Mucosa of gallbladder (tissue), 1 donor: Measurements from ENCODE around the gene DDX31. TPM values are rescaled to one million over a fixed set of nuclear protein-coding genes. Genes with fewer than 3 reads are reported as not detected.

ENCODE experiments used
- DNase-seq: peaks from one replicate; pipeline ENCODE4 v3.0.0-alpha.2; 2020; ENCODE audit warnings: low spot score
- total RNA-seq: library from RNA; stranded (reverse); gene quantifications from one replicate; pipeline ENCODE4 v1.2.1, GENCODE V29; 2021
- donor health status: DM: no; HTN: no; CAD: no.

The DDX31 gene
- total RNA-seq, 1 donor from 2014 or later, result 11.3 TPM

DNA sequence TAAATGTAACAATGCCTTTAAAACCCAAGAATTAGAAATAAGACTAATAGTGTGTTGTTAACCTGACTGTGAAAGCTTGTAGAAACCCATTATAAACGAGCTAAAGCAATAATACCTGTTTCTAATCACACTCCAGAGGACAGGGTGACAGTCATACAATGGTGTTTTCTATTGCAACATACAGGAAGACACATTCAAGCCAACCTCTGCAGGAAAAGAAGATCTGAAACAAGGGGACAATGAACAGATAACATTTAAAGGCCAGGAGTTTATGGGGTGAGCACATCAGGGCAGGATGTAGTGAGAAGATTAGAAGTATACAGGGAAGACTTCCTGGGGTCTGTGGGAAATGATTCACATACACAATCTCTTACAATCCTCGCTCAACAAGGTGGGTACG, 73.6 kb downstream of the DDX31 start:
- no peak for DNase-seq

DNA sequence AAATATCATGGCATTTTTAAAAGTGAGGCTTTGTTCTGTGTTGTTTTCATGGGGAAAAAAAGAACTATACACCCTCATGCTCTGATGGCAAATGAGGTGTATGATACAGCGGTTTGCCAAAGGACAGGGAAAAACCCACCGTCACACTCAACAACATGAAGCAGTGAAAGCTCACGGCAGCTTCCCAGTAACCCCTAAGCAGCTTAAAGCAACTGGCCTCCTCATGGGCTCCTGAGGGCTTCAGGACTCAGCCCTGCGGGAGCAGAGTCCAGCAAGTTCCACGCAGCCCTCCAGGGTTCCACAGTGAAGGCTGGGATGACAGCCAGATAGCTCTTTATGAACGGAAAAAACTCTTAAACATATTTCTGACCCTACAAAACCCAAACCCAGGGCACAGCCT, 74.5 kb downstream of the DDX31 start:
- DNase-seq, result no peak

DNA sequence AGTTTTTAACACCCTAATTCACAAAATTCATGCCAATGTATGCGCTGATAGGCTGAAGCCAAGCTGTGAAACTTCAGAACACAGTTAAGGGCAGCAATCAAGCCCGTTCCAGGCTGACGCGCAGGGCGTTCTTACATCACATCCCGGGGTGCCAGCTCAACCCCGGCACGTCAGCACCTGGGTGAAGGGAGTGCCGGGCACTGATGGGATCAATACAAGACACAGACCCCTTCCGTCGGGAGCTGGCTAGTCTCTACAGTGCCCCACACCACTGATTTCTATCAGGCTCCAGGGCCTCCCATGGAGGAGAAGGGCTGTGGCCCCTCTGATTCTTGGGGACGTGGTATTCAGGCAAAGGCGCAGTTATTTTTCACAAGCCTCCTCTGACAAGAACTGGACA, 75.4 kb downstream of the DDX31 start:
- no peak for DNase-seq

DNA sequence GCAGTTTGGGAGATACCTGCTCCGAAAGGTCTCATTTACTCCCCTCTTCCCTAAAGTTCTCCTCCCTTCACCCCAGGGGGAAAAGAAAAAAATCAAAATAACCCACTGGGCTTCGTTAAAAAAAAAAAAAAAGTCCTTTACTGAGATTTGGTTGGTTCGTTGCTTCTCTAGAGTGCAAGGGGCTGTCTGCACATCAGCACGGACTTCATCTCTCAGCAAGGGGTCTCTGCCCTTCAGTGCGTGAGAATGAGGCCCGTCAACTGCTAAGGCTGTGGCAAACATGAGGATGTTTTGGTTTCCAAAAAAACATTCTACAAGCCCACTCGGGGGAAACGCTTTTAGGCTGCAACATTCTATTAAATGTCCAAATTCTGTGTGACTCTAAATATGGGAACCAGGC, 77.3 kb downstream of the DDX31 start:
- DNase-seq, result no peak

DNA sequence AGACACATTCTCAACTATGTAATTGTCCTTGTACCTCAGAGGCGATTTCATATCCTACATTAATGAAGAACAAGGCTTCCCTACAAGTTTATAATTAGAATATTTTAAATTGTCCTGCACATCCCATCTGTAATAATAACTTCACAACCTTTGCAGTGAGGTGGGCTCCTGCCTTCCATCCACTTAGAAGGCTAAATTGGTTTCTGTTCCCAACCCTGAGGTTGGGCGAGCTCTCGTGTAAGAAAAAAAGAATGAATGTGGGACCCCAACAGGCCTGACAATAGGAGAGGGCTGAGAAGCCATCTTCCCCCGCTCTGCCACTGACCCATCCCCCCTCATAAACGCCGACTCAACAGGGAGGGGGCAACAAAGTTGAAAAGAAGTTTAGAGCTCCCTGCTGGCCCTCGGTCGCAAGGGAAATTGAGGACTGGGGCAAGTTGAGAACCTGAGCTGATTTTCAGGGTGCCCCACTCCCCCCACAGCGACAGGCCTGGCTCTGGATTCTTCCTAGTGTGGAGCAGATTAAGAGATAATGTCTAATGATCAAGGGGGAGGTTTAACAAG, 78.0 kb downstream of the DDX31 start:
- no peak for DNase-seq

DNA sequence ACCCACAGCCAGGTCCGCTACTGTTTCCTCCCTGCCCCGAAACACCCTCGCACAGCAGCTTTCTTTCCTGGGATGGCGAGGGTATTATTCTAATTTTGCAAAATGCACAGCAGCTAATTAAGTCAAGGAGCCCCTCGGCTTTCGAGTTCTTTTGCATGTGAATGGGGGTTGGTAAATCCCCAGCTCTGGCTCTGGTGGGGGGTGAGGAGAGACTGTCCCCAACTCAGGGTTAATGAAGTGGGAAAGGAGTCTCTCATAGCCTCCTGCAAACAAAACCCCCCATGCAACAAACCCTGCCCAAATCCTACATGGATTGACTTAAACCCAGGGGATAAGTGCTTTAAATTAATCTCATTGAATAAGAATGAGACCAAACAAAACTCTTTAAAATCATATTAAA, 78.5 kb downstream of the DDX31 start:
- no peak for DNase-seq

DNA sequence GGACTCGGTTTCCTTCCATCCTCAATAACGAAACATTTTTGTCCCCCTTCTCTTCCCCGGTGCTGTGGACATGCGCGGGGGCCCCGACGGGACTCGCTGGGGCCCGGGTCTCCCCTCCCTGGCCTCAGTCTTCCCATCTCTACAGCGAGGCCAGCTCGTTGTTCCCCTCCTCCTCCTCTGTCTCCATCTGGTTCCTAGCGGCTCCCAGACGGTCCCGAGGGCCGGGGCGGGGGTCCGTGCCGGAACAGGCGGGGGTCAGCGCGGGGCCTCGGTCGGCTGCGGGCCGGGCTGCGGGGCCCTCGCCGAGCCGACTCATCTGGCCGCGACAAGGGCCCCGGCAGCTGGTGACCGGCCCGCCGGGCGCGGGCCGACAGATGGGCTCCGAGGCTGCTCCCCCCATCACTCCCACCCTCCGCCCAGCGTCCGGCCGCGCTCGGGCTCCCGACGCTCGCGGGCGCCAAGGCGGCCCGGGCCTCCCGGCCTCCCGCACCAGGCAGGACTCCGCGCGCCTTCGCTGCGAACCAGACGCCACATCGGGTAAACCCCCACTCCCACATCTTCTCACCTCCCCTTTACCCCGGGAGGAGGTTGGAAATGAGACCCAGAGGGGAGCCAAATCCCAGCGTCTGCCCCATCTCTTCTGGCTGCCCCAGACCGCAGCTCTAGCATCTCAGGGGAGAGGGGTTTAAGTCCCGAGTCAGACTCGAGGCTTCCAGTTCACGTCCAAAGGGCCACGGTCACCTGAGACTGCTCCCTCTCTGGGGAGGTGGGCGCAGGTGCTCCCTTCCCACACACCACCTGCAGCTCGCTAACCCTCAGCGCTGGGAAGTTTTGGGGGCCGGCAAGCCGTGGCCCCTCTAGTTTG, 79.2 kb downstream of the DDX31 start:
- no peak for DNase-seq

DNA sequence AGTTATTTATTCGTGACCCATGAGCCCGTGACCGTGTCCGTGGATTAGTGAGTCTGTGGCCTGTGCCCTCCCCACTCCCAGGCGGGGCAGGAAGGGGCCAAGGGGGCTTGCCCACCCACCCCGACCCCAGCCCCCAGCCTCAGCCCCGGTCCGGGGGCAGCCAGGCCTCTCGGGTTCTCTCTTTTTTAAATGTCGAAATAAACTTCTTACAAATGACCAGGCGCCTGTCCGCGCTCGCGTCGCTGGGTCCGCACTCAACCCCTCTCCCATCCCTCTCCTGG, 79.8 kb downstream of the DDX31 start:
- no peak for DNase-seq

DNA sequence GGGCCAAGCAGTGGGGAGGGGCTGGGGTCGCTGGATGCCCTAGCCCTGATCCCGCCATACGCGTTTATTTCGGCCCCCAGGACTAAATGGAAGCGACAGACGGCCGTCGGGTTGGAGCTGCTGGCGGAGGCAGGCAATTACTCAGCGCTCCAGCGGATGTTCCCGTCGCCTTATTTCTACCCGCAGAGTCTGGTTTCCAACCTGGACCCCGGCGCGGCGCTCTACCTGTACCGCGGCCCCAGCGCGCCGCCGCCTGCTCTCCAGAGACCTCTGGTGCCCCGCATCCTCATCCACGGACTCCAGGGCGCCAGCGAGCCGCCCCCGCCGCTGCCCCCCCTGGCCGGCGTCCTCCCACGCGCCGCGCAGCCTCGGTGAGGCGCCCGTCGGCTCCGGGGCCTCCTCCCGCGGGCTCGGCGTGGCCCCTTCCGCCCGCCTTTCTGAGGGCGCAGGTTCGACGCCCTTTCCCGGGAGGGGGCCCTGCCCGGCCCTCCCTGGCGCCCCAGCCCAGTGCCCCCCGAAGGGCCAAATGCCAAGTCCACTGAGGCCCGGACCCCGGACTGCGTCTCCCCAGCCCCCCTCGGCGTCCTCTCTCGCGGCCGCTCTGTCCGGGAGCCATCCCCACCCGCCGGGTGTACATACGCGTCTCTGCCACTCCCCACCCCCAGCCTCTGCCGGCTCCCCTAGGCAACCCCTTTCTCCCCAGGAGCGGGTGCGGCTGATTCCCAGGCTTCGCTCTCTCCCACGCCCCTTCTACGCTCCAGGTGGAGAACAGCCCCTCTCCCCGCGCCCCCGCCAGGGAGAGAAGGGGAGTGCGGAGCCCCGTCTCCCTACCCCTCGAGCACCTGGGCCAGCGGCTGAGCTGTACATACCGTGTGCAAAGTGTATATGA, 80.4 kb downstream of the DDX31 start:
- DNase-seq, result no peak

DNA sequence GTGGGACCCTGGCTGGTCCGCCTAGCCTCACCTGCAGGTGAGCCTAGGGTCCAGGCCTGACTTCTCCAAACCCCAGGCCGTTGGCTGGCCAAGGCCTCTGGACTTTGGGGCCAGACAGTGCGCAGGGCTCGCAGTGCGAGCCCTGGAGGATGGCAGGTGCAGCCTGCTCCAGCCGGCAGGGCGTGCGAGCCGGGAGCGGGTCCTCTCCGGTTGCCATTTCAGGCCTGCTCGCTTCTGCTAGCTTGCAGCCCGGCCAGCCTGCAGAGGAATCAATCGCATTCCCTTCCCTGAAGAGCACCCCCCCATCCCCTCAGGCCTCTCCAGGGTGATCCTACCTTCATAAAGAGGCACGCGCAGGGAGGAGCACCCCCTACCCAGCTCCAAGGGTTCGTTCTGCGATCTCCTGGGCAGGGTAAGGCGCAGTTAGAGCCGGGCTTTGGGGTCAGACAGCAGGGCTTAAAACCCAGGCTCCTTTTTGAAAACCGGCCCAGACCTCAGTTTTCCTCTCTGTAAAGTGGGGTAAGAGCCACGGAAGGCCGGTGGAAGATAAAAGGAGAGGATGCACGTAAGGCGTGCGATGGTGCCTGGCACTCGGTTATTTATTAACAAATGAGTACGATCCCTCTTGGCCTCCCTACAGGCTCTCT, 81.2 kb downstream of the DDX31 start:
- no peak for DNase-seq

DNA sequence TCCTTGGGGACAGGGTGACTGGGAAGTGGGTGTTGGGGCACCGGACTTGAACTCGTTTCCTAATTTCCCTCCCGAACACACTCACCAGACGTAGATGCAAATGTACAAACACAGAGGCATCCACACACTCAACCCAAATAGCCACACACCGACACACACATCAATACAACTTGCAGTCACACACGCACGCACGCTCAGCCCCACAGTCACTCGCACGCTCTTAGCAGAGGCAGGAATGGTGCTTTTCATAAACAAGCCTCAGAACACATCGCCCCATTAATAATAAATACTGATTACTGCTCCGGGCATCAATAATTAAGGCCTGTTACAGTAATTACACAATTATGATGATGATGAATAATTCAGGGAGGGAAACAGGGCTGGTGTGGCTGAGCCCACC, 81.7 kb downstream of the DDX31 start:
- no peak for DNase-seq

DNA sequence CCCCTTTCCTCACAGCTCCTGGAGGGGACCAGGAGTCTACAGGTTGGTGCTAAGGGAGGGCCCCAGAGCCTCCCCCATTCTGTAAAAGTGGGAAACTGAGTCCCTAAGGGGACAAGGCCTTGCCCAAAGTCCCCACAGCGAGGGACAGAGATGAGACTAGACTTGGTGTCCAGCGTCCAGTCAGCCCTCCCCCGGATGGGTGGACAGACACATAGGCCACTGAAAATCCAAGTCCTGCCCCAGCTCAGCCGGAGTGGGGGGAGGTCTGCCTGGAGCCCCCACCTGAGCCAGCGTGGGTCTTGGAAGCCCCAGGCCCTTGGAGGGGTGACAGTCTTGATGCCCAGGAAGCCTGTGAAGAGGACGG, 82.2 kb downstream of the DDX31 start:
- no peak for DNase-seq

DNA sequence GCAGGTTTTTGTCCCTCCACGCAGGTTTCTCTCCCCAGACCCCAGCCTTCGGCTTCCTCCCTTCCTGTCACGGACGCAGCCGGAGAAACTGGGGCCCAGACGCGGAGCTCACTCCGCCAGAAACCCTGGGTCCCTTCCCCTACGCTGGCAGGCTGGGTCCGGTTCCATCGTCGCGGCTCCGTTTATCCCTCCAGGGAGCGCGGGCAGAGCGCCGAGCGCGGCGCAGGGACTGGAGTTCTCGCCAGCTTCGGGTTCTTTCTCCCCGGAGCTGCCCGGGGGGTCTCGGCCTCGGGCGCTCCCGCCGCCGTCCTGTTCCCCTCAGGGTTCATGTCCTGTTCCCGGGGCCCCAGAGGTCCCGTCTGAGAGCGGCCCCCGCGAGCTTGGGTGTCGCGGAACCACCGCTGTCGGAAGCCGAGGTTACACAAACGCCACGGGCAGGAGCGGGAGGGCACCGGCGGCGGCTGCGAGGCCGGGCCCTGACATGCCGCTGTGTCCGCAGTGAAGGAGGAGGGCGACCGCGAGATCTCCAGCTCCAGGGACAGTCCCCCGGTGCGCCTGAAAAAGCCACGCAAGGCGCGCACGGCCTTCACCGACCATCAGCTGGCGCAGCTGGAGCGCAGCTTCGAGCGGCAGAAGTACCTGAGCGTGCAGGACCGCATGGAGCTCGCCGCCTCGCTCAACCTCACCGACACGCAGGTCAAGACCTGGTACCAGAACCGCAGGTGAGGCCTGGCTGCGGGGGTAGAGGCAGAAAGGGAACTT, 82.8 kb downstream of the DDX31 start:
- DNase-seq, result no peak

DNA sequence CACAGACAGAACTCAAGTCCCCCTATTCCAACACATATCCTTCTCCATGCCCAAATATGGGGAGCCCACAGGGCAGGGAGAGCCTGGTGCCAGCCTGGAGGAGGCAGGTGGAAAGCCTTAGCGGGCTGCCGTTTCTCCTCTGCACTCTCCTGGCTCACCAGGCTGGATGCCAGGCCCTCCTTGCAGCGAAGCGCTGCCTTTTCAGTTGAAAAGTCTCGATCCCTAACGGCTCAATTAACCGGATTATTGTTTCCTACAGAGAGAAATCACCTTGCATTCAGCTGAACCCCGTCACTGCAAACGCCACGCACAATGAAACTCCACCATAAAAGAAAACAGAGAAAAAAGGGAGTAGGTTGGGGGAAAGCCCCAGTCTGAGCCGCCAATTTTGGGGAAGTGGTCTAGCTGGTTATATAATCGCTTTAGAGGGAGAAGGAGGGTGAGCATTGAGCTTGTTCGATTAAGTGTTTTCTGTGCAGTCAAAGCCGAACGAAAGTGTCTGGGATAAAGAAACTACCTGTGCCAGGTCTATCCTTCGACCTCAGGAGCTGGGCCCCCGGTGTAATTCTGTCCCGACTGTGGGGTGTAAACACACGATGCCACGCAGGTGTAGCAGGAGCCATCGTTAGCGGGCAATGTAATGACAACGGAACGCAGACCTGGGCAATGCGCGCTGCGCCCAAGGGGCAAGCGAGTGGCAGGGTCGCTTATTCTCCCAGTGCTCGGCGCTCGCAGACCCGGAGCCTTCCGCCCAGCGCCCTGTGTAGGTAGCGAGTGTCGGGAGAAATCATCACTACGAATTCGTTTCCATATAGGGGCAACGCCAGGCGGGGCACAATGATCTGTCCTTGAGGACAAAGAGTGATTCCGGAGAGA, 83.6 kb downstream of the DDX31 start:
- DNase-seq, result no peak

DNA sequence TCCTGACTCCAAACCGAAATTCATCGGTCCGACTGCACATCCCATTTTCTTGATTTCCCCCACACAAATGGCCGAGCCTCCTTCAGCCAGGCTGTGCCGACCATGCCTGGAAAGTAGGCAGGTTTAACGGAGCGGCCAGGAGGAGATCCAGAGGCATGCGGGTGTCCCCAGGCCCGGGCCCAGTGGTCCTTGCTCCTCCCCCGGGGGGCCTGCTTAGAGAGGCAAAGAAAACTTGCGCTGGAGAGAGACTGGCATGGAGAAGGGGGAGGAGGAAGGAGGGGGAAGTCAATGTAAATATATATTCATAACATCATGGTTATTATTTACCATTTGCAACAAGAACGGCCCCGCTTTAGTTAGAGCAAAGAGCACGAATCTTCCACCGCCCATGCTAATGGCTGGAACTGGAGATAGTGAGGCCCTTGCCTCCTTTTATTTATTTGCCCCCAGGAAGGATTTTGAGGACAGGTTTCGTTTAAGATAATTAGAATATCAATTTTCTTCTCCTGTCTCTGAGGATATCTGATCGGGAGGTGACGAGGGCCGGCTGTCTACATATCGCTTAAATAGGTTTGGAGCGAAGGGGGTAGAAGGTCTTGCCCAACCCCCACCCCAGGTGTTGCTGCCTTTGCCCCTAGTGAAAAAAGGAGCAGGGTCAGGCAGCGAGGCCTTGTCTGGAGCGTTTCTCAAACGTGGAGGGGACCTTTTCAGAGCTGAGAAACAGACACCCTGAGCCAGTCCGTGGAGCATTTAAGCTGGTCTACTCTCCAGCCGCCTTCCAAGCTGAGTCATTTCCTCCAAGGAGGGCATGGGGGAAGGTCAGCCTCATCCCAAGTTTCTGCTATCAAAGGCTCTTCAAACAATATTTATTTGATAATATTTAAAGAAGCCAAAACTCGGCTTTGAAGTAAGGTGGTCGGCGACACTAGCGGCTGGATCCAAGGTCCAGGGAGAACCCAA, 84.9 kb downstream of the DDX31 start:
- DNase-seq, result no peak

DNA sequence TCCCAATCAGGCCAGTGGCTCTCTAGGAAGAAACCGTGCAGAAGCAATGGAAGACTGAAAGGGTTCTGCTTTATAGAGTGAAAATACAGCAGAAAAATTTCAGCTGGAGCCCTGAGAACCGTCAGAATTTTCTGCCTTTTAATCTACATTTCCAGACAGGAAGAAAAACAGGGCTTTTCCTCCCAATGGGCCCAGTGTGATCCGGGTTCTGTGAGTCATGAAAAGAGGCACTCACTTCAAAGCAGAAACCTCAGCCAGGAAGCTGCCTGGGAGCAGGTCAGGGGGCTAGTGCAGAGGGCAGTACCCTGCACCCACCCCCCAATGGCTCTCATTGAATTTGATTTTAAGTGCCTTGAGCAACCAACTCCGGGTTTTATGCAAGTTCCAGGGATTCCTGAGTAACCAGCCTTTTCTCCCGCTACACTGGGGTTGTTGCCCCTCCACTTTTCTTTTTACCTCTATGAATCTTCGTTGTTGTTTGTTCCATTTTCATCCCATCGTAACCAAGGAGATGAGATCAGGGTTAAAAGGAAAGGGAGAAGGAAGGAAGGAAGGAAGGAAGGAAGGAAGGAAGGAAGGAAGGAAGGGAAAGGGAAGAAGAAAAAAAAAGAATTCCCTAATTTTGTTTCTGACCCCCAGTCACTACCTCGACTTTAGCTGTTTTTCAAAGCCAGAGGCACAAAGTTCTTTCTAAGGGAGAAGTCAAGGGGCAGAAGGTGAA, 86.0 kb downstream of the DDX31 start:
- no peak for DNase-seq

DNA sequence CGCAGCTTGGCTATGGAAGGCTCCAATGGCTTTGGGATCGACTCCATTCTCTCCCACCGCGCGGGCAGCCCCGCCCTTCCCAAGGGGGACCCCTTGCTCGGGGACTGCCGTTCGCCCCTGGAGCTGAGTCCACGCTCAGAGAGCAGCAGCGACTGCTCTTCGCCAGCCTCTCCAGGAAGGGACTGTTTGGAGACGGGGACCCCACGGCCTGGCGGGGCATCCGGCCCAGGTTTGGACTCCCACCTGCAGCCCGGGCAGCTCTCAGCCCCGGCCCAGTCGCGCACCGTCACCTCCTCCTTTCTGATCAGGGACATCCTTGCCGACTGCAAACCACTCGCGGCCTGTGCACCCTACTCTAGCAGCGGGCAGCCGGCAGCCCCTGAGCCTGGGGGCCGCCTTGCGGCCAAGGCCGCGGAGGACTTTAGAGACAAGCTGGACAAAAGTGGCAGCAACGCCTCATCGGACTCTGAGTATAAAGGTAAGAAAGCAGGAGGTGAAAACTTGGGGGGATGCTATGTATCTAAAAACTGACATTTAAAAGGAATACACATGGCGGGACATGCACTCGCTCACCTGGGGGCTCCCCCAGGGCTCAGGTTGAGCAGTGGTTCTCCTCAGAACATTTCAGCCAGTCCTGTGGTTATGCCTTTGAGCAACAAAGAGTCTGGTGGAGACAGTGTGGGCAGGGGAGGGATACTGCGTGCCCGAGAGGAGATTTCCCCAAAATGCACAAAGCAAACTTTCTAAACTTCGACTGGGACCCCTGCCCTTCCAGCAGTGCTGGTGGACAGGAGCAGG, 86.8 kb downstream of the DDX31 start:
- DNase-seq, result no peak

DNA sequence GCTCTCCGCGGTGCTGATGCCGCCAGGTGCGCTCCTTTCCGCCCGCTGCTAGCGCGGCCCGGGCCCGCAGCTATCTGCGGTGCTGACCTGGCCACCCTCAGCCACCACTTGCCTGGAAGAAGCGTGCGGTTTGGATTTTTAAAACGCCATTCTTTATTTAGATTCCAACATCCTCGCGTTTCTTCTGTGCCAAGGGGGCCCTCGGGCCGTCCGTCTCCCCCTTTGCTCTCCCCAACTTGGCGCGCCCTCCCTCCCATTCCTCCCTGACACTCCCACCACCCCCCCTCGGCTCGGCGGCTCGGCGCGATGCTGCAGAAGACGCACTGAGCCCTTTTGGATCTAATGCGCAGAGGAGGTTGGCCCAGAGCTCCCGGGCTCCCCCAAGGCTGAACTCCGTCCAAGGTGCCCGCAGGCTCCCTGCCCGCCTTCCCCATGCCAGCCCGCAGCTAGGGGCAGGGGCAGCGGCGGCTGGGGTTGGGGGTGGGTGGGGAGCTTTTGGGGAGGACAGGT, 87.5 kb downstream of the DDX31 start, which contains the start of gene BARHL1:
BARHL1 (plus strand) TSS at position 331 of the 510 bp plus-strand sequence. CDS start 192 bp downstream, outside the sequence.
- no peak for DNase-seq
